HEK293T (cell line): ENCODE measurements around the gene COQ7.

Experiments
- ELF4 ChIP-seq: fragments of 450-650 bp; IDR thresholded peaks from 2 replicates; pipeline ENCODE4 v1.6.1; 2017; ENCODE audit warnings: antibody characterized with exemption
- FOXM1 ChIP-seq: fragments of 450-650 bp; IDR thresholded peaks from 2 replicates; pipeline ENCODE4 v1.6.1; 2017; ENCODE audit warnings: mild to moderate bottlenecking, borderline replicate concordance
- L3MBTL2 ChIP-seq: fragments of 450-650 bp; conservative IDR thresholded peaks from 2 replicates; pipeline ENCODE4 v1.6.1; 2016; ENCODE audit warnings: mild to moderate bottlenecking
- LEF1 ChIP-seq: fragments of 450-650 bp; IDR thresholded peaks from 2 replicates; pipeline ENCODE4 v1.6.1; 2017; ENCODE audit warnings: mild to moderate bottlenecking, borderline replicate concordance
- NFRKB ChIP-seq: fragments of 450-650 bp; IDR thresholded peaks from 2 replicates; pipeline ENCODE4 v1.6.1; 2016; ENCODE audit warnings: mild to moderate bottlenecking, moderate library complexity
- SUZ12 ChIP-seq: fragments of 450-650 bp; IDR thresholded peaks from 2 replicates; pipeline ENCODE4 v1.6.1; 2016; ENCODE audit warnings: mild to moderate bottlenecking
- TARDBP ChIP-seq: fragments of 450-650 bp; IDR thresholded peaks from 2 replicates; pipeline ENCODE4 v1.6.1; 2016
- ZNF384 ChIP-seq: fragments of 450-650 bp; IDR thresholded peaks from 2 replicates; pipeline ENCODE4 v1.6.1; 2016

- TF ChIP-seq ELF4 (no peak), FOXM1 (no peak), SUZ12 (no peak), NFRKB (no peak), ZNF384 (no peak), L3MBTL2 (no peak), LEF1 (no peak), TARDBP (no peak)
Measured at GRCh38 chr16:19071811-19072777, 4.7 kb downstream of the COQ7 start.
